ENCODE results near the gene PIK3R2. TPM values are rescaled to one million over a fixed set of nuclear protein-coding genes. Genes with fewer than 3 reads are reported as not detected.

Gene PIK3R2
- total RNA-seq, 1 donor from 2014 or later, result 41.4 TPM

GRCh38 chr19:18117364-18117691, 35.6 kb upstream of the PIK3R2 start:
- TF ChIP-seq, protein P1, sequence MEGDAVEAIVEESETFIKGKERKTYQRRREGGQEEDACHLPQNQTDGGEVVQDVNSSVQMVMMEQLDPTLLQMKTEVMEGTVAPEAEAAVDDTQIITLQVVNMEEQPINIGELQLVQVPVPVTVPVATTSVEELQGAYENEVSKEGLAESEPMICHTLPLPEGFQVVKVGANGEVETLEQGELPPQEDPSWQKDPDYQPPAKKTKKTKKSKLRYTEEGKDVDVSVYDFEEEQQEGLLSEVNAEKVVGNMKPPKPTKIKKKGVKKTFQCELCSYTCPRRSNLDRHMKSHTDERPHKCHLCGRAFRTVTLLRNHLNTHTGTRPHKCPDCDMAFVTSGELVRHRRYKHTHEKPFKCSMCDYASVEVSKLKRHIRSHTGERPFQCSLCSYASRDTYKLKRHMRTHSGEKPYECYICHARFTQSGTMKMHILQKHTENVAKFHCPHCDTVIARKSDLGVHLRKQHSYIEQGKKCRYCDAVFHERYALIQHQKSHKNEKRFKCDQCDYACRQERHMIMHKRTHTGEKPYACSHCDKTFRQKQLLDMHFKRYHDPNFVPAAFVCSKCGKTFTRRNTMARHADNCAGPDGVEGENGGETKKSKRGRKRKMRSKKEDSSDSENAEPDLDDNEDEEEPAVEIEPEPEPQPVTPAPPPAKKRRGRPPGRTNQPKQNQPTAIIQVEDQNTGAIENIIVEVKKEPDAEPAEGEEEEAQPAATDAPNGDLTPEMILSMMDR (IDR thresholded peaks at IDR 0.05; ENCODE audit: insufficient read depth, low read length, poor library complexity, severe bottlenecking), result no peak
- H3K4me3 ChIP-seq (ENCODE audit: low read depth, low read length), result peak overlapping the region; percentile 8
- H3K36me3 ChIP-seq (ENCODE audit: control insufficient read depth, insufficient read depth, low read length), result no peaks in the 10 kb centered on the region
- H3K27me3 ChIP-seq (ENCODE audit: control insufficient read depth, insufficient read depth, low read length), result no peaks in the 10 kb centered on the region
- no peak for DNase-seq (ENCODE audit: low read depth)

GRCh38 chr19:18117692-18118378, 35.1 kb upstream of the PIK3R2 start:
- Histone ChIP-seq H3K36me3 (ENCODE audit: control insufficient read depth, insufficient read depth, low read length) (no peaks in the 10 kb centered on the region), H3K4me3 (ENCODE audit: low read depth, low read length) (peak overlapping the region; percentile 58), H3K27me3 (ENCODE audit: control insufficient read depth, insufficient read depth, low read length) (no peaks in the 10 kb centered on the region)
- TF ChIP-seq, protein P1 (IDR thresholded peaks at IDR 0.05; ENCODE audit: insufficient read depth, low read length, poor library complexity, severe bottlenecking), result no peak
- DNase-seq (ENCODE audit: low read depth), result no peak

DNA sequence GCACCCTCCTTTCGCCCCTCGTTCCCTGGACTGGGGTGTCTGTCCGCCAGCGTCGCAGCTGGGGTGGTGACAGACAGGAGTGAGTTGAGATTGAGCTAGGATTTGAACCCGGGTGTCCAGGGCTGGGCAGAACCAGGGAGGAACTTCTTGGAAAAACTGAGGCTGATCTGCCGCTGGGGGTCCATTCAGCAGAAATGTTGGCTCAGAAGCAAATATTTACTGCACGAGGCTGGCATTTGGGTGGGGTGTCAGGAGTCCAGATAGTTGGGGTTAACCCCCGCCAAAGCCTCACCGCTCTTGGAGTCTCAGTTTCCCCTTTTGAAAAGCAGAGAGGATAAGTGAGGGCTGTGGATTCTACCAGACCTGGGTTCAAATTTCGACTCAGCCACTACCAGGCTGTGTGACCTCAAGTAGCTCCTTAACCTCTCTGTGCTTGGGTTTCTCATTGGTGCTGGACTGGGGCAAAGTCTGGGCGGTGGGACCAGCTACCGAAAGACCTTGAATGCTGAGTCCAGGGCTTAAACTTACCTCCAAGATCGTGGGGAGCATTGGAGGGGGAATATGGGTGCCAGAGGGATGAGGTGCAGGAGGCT, 34.4 kb upstream of the PIK3R2 start:
- H3K36me3 ChIP-seq (ENCODE audit: control insufficient read depth, insufficient read depth, low read length), result no peaks in the 10 kb centered on the region
- DNase-seq (ENCODE audit: low read depth), result no peak
- TF ChIP-seq, protein P1 (IDR thresholded peaks at IDR 0.05; ENCODE audit: insufficient read depth, low read length, poor library complexity, severe bottlenecking), result no peak

GRCh38 chr19:18119013-18119716, 33.8 kb upstream of the PIK3R2 start:
- TF ChIP-seq, protein P1 (IDR thresholded peaks at IDR 0.05; ENCODE audit: insufficient read depth, low read length, poor library complexity, severe bottlenecking), result no peak
- no peak overlapping the region for H3K4me3 ChIP-seq (ENCODE audit: low read depth, low read length)
- DNase-seq (ENCODE audit: low read depth), result no peak

More for the DNA sequence above, 34.4 kb upstream of the PIK3R2 start:
- Histone ChIP-seq H3K27me3 (ENCODE audit: control insufficient read depth, insufficient read depth, low read length) (no peaks in the 10 kb centered on the region), H3K4me3 (ENCODE audit: low read depth, low read length) (peak overlapping the region; percentile 58)

GRCh38 chr19:18119717-18120105, 33.3 kb upstream of the PIK3R2 start:
- H3K27me3 ChIP-seq (ENCODE audit: control insufficient read depth, insufficient read depth, low read length), result no peaks in the 10 kb centered on the region
- DNase-seq (ENCODE audit: low read depth), result no peak
- H3K4me3 ChIP-seq (ENCODE audit: low read depth, low read length), result no peak overlapping the region
- peaks cover 2% of the 10 kb centered on the region for H3K36me3 ChIP-seq (ENCODE audit: control insufficient read depth, insufficient read depth, low read length)
- TF ChIP-seq, protein P1 (IDR thresholded peaks at IDR 0.05; ENCODE audit: insufficient read depth, low read length, poor library complexity, severe bottlenecking), result no peak

More at GRCh38 chr19:18119013-18119716, 33.8 kb upstream of the PIK3R2 start:
- H3K36me3 ChIP-seq (ENCODE audit: control insufficient read depth, insufficient read depth, low read length), result peaks cover 2% of the 10 kb centered on the region
- no peaks in the 10 kb centered on the region for H3K27me3 ChIP-seq (ENCODE audit: control insufficient read depth, insufficient read depth, low read length)
